Fibroblast of mammary gland (primary cell): Measurements from ENCODE around the gene ORAI1.

Source experiments
- DNase-seq: peaks from one replicate; pipeline ENCODE4 v3.0.0-alpha.2; 2010; ENCODE audit warnings: low read depth
- H3K4me3 ChIP-seq: 2 replicates; pipeline ENCODE4 v1.5.1; 2011; ENCODE audit warnings: low read depth, mild to moderate bottlenecking, low read length, moderate library complexity; ENCODE audit not compliant: control insufficient read depth
- CTCF ChIP-seq: conservative IDR thresholded peaks from 2 replicates; pipeline ENCODE4 v1.5.1; 2011; ENCODE audit warnings: low read depth, low read length, inconsistent platforms; ENCODE audit not compliant: control insufficient read depth, insufficient read depth

ORAI1 gene

GRCh38 chr12:121592320-121592719 lies 34.0 kb upstream of the ORAI1 start:
- no peak for TF ChIP-seq CTCF
- no peak overlapping the region for H3K4me3 ChIP-seq
- no peak for DNase-seq

- TF ChIP-seq CTCF = no peak
- H3K4me3 ChIP-seq = no peak overlapping the region
- DNase-seq = no peak
Measured at GRCh38 chr12:121595520-121595919, 30.8 kb upstream of the ORAI1 start.

- DNase-seq = no peak
- no peak overlapping the region for H3K4me3 ChIP-seq
- no peak for TF ChIP-seq CTCF
Measured at GRCh38 chr12:121596526-121596925, 29.8 kb upstream of the ORAI1 start.

GRCh38 chr12:121600702-121601336 lies 25.5 kb upstream of the ORAI1 start:
- TF ChIP-seq CTCF = no peak
- DNase-seq = no peak
- no peak overlapping the region for H3K4me3 ChIP-seq

GRCh38 chr12:121602766-121603165 lies 23.6 kb upstream of the ORAI1 start:
- no peak for DNase-seq
- TF ChIP-seq CTCF = no peak
- no peak overlapping the region for H3K4me3 ChIP-seq

GRCh38 chr12:121603581-121603980 lies 22.7 kb upstream of the ORAI1 start:
- TF ChIP-seq CTCF = no peak

GRCh38 chr12:121608301-121608700 lies 18.0 kb upstream of the ORAI1 start:
- DNase-seq = no peak
- TF ChIP-seq CTCF = no peak
- no peak overlapping the region for H3K4me3 ChIP-seq

More at GRCh38 chr12:121603581-121603980, 22.7 kb upstream of the ORAI1 start:
- no peak overlapping the region for H3K4me3 ChIP-seq
- no peak for DNase-seq
